GM11168 (cell line): Measurements from ENCODE around the gene CYP1A2.

Experiments
- in situ Hi-C: fragments of 300-500 bp; cut with MboI; formaldehyde crosslinking; loops from one replicate; pipeline ENCODE4 v1.12.0; 2022; ENCODE audit warnings: low sequenced_read_pairs; ENCODE audit not compliant: unreplicated experiment

CYP1A2 gene

GRCh38 chr15:74799856-74800558, 51.4 kb downstream of the CYP1A2 start:
- in situ Hi-C loops, result no loop called here

GRCh38 chr15:74800559-74801094, 52.0 kb downstream of the CYP1A2 start:
- in situ Hi-C loops, result no loop called here

DNA sequence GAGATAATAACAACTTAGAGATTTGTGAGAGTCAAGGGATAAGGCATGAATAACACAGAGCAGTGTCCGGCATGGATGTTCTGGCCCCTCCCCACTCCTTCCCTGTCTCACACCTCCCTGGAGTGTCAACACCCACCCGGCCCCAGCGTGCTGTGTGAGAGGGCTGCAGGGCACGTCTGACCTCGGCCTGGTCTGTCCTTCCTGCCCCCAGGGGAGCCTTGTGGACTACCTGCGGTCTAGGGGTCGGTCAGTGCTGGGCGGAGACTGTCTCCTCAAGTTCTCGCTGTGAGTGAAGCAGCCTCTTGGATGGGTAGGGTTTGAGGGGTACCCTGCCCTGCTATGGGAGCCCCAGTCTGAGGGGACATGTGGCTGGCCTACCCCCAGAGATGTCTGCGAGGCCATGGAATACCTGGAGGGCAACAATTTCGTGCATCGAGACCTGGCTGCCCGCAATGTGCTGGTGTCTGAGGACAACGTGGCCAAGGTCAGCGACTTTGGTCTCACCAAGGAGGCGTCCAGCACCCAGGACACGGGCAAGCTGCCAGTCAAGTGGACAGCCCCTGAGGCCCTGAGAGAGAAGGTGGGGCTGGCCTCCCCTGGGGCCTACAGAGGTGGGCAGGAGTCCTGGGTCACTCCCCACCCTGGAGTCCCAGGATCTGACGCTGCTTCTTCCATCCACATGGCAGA, 52.8 kb downstream of the CYP1A2 start:
- in situ Hi-C loops, result no loop called here

DNA sequence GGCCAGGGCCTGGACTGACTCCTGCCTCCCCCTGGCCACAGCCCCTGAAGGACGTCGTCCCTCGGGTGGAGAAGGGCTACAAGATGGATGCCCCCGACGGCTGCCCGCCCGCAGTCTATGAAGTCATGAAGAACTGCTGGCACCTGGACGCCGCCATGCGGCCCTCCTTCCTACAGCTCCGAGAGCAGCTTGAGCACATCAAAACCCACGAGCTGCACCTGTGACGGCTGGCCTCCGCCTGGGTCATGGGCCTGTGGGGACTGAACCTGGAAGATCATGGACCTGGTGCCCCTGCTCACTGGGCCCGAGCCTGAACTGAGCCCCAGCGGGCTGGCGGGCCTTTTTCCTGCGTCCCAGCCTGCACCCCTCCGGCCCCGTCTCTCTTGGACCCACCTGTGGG, 53.6 kb downstream of the CYP1A2 start:
- in situ Hi-C loops, result no loop called here

GRCh38 chr15:74802862-74803447, 54.3 kb downstream of the CYP1A2 start:
- in situ Hi-C loops, result no loop called here

DNA sequence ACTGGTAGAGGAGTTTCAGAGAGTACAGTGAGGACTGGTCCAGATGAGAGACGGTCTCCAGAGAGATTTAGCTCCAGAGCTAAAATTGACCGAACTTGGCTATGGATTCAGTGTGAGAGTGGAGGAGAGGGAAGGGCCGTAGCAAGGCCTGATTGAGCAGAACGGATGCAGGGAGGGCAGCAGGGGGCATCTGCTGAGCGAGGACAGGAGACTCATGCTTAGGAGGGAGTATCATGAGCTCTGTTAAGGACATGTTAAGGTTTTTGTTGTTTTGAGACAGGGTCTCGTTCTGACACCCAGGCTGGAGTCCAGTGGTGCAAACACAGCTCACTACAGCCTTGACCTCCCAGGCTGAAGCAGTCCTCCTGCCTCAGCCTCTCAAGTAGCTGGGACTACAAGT, 56.3 kb downstream of the CYP1A2 start:
- in situ Hi-C loops, result no loop called here
